ENCODE data around the gene CD1C.
"Not testable (repeated sequence)": the region's sequence is repeated elsewhere in the genome, so short reads cannot be mapped to it uniquely, and the experiment has no call there.

The CD1C gene

DNA sequence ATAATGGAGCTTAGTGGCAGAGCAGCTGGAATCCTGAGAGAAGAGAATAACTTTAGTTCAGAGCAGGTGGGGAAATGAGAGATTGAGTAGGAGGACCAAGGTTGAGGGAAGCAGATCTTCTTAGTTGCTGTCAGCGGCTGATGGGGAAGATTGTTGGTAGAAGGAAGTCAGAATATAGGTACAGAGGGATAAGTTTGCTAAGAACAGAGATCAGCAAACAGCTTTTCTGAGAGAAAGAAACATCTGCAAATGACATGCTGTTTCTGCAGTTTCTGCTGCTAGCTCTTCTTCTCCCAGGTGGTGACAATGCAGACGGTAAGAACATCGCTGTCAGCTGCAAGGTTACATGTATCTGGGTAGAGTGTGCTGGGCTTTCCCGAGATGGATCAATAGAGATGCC lies at the start of gene CD1C:
TSS of gene CD1C (plus strand) at position 113 of the 400 bp plus-strand sequence. CDS start at position 255, 142 bp downstream.
- DNase-seq: no peak

DNA sequence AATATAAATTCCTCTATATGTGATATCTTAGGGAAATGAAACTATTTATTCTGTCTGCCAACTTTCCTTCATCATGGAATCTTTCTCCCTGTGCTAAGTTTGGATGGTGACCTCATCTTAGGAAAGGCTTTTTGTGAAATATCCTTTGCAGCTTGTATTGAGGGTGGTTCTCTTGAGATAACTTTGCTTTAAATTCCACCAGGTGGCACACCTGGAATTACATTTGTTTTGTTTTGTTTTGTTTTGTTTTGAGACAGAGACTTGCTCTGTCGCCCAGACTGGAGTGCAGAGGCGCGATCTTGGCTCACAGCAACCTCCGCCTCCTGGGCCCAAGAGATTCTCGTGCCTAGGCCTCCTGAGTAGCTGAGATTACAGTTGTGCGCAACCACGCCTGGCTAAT lies 43.1 kb upstream of the CD1C start:
- DNase-seq: no peak

- DNase-seq: no peak
Measured at GRCh38 chr1:158248118-158248517, 41.6 kb upstream of the CD1C start.

- DNase-seq: no peak
Measured at GRCh38 chr1:158248771-158249170, 41.0 kb upstream of the CD1C start.

GRCh38 chr1:158249646-158250045 lies 40.1 kb upstream of the CD1C start:
- no peak for DNase-seq

DNA sequence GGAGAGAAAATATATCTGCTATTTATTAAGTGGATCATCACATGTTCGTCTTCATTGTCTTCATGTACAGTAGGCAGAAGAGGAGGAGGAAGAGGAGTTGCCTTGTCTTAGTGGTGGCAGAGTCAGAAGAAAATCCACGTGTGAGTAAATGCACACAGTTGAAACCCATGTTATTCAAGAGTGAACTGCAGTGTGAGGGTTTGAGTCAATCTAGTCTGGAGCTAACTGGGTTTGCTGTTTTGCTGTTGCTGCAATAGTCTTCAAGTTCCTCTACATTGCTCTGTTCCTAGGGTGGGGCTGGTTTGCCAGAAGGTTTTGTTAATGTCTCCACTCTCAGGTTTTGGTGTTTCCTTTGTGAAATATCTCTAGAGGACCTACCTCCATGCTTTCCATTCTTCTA lies 38.6 kb upstream of the CD1C start:
- no peak for DNase-seq

GRCh38 chr1:158255656-158256055 lies 34.1 kb upstream of the CD1C start:
- DNase-seq: no peak

DNA sequence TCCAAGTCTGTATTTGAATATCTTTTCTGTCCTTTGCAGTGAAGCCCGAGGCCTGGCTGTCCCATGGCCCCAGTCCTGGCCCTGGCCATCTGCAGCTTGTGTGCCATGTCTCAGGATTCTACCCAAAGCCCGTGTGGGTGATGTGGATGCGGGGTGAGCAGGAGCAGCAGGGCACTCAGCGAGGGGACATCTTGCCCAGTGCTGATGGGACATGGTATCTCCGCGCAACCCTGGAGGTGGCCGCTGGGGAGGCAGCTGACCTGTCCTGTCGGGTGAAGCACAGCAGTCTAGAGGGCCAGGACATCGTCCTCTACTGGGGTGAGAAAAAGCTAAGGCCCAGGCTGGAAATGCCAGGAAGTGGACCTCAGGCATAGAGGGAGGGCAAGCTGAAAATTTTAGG lies 33.0 kb upstream of the CD1C start:
- DNase-seq: not testable (repeated sequence)

DNA sequence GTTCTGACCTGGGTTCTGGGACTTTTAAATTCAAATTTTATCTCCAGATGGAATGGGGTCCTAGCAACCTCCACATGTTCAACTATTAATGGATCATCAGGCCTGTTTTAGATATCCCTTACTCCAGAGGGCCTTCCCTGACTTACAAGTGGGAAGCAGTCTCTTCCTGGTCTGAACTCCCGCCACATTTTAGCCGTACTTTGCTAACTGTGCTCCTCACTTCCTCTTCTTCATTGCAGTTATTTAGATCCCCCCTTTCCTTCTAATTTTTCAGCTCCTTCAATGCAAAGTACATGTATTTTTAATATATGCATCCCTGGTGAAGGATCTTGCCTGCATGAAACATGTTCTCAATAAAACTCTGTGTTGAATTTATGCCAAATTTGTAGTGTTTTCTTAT lies 31.8 kb upstream of the CD1C start:
- no peak for DNase-seq

DNA sequence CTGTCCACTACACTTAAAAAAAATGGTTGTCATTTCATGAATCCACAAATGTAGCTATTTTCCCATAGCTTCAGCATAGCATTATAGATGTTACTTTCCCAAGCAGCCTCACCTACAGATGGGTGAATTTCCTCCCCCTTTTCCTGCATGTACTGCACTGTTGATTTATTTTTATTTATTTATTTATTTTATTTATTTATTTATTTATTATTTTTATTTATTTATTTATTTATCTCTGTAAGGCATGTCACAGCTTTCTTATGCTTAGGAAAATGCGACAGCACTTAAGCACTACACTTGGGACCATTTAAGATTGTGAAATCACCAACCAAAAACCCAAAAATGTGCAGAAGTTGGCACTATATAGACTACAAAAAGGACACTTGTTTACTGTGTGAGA lies 30.6 kb upstream of the CD1C start:
- DNase-seq: no peak

- DNase-seq: no peak
Measured at GRCh38 chr1:158272681-158273080, 17.0 kb upstream of the CD1C start.

DNA sequence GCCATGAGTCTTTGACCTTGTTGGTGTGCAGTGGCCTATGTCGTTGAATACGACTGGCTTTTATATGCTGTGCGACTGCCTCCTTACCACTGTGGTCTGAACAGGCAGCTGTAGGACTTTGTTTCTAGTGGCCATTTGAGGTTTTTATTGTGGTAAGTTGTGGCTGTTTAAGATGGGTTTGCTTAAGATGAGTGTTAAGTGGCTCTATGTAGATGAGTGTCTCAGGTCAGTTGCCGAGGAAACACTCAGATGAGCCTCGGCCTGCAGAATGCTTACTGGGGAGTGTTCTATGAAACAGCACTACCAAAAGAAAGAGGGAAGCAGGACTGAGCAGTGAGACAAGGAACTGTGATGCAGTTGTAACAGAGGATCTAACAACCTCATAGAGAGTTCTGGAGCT lies 14.9 kb upstream of the CD1C start:
- DNase-seq: no peak

- not testable (repeated sequence) for DNase-seq
Measured at GRCh38 chr1:158282421-158282820, 7.3 kb upstream of the CD1C start.

GRCh38 chr1:158283965-158284364 lies 5.8 kb upstream of the CD1C start:
- DNase-seq: no peak

GRCh38 chr1:158285756-158286241 lies 3.9 kb upstream of the CD1C start:
- DNase-seq: no peak

GRCh38 chr1:158286487-158286886 lies 3.2 kb upstream of the CD1C start:
- DNase-seq: no peak

DNA sequence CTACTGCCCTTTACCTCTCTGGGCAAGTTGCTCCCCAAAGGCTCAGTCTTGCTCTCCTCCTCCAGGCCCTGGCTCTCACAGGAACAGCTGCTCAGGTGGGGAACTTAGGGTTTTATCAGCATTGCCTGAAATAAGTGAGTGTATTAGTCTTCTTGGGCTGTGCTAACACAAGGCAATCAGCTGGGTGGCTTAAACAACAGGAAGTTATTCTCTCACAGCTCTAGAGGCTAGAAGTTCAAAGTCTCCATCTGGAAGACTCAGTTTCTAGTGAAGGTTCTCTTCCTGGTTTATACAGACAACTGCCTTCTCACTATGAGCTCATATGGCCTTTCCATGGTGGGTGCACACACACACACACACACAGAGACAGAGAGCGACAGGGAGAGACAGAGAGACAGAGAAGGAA lies 2.8 kb upstream of the CD1C start:
- DNase-seq: no peak

DNA sequence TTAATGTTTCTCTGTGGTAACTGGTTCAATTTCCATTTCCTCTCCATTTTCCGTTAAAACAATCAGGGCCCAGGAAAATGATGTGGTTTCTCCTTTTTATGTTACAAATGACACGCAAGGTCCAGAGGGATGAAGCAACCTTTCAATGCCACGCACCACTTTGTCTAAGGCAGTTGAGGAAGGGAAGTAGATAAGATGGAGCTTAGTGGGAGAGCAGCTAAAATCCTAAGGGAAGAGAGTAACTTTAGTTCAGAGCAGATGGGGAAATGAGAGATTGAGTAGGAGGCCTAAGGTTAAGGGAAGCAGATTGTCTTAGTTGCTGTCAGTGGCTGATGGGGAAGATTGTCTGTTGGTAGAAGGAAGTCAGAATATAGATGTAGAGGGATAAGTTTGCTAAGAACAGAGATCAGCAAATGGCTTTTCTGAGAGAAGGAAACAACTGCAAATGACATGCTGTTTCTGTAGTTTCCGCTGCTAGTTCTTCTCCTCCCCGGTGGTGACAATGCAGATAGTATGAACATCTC lies 660 bp downstream of the CD1C start:
- DNase-seq: no peak

GRCh38 chr1:158295791-158296190 lies 6.1 kb downstream of the CD1C start:
- DNase-seq: no peak

DNA sequence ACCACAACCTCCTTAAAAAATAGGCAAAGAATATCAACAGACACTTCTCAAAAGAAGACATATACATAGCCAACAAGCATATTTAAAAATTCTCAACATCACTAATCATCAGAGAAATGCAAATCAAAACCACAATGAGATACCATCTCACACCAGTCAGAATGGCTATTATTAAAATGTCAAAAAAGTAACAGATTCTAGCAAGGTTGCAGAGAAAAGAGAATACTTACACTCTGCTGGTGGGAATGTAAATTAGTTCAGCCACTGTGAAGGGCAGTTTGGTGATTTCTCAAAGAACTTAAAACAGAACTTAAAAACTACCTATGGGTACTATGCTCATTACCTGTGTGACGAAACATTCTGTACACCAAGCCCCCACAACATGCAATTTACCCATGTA lies 20.9 kb downstream of the CD1C start:
- DNase-seq: no peak

DNA sequence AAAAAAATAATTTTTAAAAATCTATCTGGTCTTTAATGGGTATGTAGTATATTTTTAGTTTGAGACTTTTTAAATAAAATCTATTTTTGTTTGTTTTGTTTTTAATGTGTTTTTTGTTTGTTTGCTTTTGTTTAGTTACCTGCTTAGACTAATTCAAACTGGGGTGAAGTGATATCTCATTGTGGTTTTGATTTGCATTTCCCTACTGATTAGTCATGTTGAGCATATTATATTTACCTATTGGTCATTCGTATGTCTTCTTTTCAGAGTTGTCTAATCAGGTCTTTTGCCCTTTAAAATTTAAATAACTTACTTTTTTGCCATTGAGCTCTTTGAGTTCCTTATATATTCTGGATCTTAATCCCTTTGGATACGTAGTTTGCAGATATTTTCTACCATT lies 21.3 kb downstream of the CD1C start:
- DNase-seq: no peak

DNA sequence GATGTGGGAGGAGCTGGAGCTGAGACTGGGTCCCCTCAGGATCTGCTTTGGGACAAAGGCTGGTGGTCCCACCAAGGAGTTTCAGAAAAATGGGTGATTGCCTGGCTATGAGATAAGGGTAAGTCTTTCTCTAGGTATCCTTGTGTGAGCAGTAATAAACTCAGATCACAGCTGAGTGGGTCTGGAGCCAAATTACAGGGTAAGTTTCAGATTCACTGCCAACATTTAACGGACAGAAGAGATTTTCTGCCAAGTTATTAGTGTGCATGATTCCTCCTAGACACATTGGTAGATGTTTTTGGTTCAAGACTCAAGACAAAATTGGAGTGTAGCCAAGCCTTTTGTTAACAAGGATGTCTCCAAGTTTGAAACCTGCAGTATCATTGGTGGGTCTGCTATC lies 34.1 kb downstream of the CD1C start:
- no peak for DNase-seq

- DNase-seq: no peak
Measured at GRCh38 chr1:158324395-158324794, 34.7 kb downstream of the CD1C start.

GRCh38 chr1:158327481-158327880 lies 37.8 kb downstream of the CD1C start:
- no peak for DNase-seq

DNA sequence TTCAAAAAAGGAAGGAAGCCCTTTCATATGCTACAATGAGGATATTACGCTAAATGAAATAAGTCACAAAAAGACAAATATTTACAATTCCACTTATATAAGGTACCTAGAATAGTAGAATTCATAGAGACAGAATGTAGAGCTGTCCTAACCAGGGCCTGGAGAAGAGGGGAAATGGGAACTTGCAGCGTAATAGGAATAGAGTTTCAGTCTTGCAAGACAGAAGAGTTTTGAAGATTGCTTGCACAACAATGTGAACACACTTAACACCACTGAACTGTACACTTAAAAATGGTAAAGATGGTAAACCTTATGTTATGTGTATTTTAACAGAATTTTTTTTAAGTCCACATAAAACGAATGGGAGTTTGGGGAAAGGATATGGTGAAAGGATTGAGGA lies 38.7 kb downstream of the CD1C start:
- no peak for DNase-seq

- DNase-seq: no peak
Measured at GRCh38 chr1:158329300-158329699, 39.6 kb downstream of the CD1C start.
